Thyroid gland (tissue), 4 donors: ENCODE results near the gene SLC38A10. TPM values are rescaled to one million over a fixed set of nuclear protein-coding genes. Genes with fewer than 3 reads are reported as not detected.

ENCODE experiments used
- DNase-seq, 2 donors: peaks; one replicate each; pipeline ENCODE4 v3.0.0-alpha.2; 2019
- H3K27ac ChIP-seq, 3 donors: fragments of 200-600 bp; sonication (generic); 1 replicate in 2 of 3; 2 replicates in 1 of 3; pipeline ENCODE4 v1.5.1; 2016 to 2019; ENCODE audit warnings: mild to moderate bottlenecking in 1 of 3, moderate library complexity in 1 of 3
- H3K27me3 ChIP-seq: fragments of 200-600 bp; sonication (generic); one replicate; pipeline ENCODE4 v1.5.1; 2019
- H3K36me3 ChIP-seq, 2 donors: fragments of 200-600 bp; sonication (generic); one replicate each; pipeline ENCODE4 v1.5.1; 2016 to 2019
- H3K4me1 ChIP-seq, 2 donors: fragments of 200-600 bp; sonication (generic); one replicate each; pipeline ENCODE4 v1.5.1; 2017 to 2019
- H3K4me3 ChIP-seq, 3 donors: fragments of 200-600 bp; sonication (generic); replicated peaks in 1 of 3; 1 replicate in 2 of 3; 2 replicates in 1 of 3; pipeline ENCODE4 v1.5.1; 2016; ENCODE audit warnings: mild to moderate bottlenecking in 1 of 3
- H3K9me3 ChIP-seq: fragments of 200-600 bp; sonication (generic); one replicate; pipeline ENCODE4 v1.5.1; 2017
- CTCF ChIP-seq, 6 experiments: fragments of 200-600 bp in 3 of 6; fragments of 450-650 bp in 3 of 6; sonication (generic) in 3 of 6; IDR thresholded peaks; one replicate each; pipeline ENCODE4 v1.5.1; 2016 to 2019; ENCODE audit warnings: antibody characterized with exemption in 6 of 6, mild to moderate bottlenecking in 2 of 6, inconsistent platforms in 1 of 6, moderate library complexity in 1 of 6
- POLR2A ChIP-seq, 2 donors: fragments of 450-650 bp; IDR thresholded peaks; one replicate each; pipeline ENCODE4 v1.6.1; 2017; ENCODE audit warnings: antibody characterized with exemption in 2 of 2, mild to moderate bottlenecking in 2 of 2, moderate library complexity in 1 of 2
- WGBS, 2 donors: methylation state at CpG; one replicate each; pipeline ENCODE4 v1.1.5; 2017; 5-methylcytosine and 5-hydroxymethylcytosine counted together
- intact Hi-C: fragments of 100-400 bp; cut with DNase I; formaldehyde crosslinking; loops from one replicate; pipeline ENCODE4 v1.15.1; 2023
- total RNA-seq, 4 donors: library from RNA; depleted of rRNA; stranded (reverse); fragments of >200 nt; gene quantifications; one replicate each; pipeline ENCODE4 v1.2.3, GENCODE V29; 2016

Gene SLC38A10
- total RNA-seq, 4 donors from 2014 or later: 81.8 to 140 (median 121) TPM

- TF ChIP-seq POLR2A (IDR thresholded peaks at IDR 0.05) (no peak), CTCF (IDR thresholded peaks at IDR 0.05) (no peak)
- Histone ChIP-seq H3K4me1 (peaks cover 12 to 15% of the 10 kb centered on the region in 2 donors), H3K9me3 (no peaks in the 10 kb centered on the region), H3K27me3 (no peaks in the 10 kb centered on the region), H3K4me3 (no peak overlapping the region), H3K27ac (no peak overlapping the region), H3K36me3 (peaks cover 0 to 3% of the 10 kb centered on the region in 2 donors)
- 92 to 100% methylated on average over 3 to 13 of the region's 13 CpGs for WGBS, 2 donors
- DNase-seq: no peak
- intact Hi-C loops: no loop called here
These were observed 76.6 kb downstream of the SLC38A10 start for GRCh38 chr17:81218459-81218858.

- DNase-seq: no peak
- Histone ChIP-seq H3K4me3 (no peak overlapping the region), H3K36me3 (peaks cover 0 to 3% of the 10 kb centered on the region in 2 donors), H3K27me3 (no peaks in the 10 kb centered on the region), H3K9me3 (no peaks in the 10 kb centered on the region), H3K27ac (no peak overlapping the region), H3K4me1 (peaks cover 12 to 13% of the 10 kb centered on the region in 2 donors)
- intact Hi-C loops: no loop called here
- WGBS, 2 donors: 90 to 93% methylated on average over 18 of the region's 18 CpGs
- TF ChIP-seq CTCF (IDR thresholded peaks at IDR 0.05) (no peak), POLR2A (IDR thresholded peaks at IDR 0.05) (no peak)
These were observed 77.6 kb downstream of the SLC38A10 start for GRCh38 chr17:81217491-81217890.

- H3K4me3 ChIP-seq: no peak overlapping the region
- H3K27me3 ChIP-seq: no peaks in the 10 kb centered on the region
- H3K36me3 ChIP-seq: no peaks in the 10 kb centered on the region
- intact Hi-C loops: no loop called here
- H3K27ac ChIP-seq: no peak overlapping the region
- 96 to 97% methylated on average over 8 of the region's 8 CpGs for WGBS, 2 donors
- TF ChIP-seq POLR2A (IDR thresholded peaks at IDR 0.05): no peak
- TF ChIP-seq CTCF (IDR thresholded peaks at IDR 0.05): no peak
- H3K9me3 ChIP-seq: no peaks in the 10 kb centered on the region
- DNase-seq: no peak
- no peaks in the 10 kb centered on the region for H3K4me1 ChIP-seq
These were observed 81.1 kb downstream of the SLC38A10 start for GRCh38 chr17:81213978-81214377.

- H3K27me3 ChIP-seq: no peaks in the 10 kb centered on the region
- no peak for DNase-seq
- H3K4me3 ChIP-seq: no peak overlapping the region
- intact Hi-C loops: no loop called here
- TF ChIP-seq CTCF (IDR thresholded peaks at IDR 0.05) (no peak), POLR2A (IDR thresholded peaks at IDR 0.05) (no peak)
- H3K4me1 ChIP-seq: no peaks in the 10 kb centered on the region
- no peak overlapping the region for H3K27ac ChIP-seq
- H3K9me3 ChIP-seq: no peaks in the 10 kb centered on the region
- WGBS, 2 donors: 93 to 96% methylated on average over 8 to 9 of the region's 9 CpGs
- no peaks in the 10 kb centered on the region for H3K36me3 ChIP-seq
These were observed 82.7 kb downstream of the SLC38A10 start for GRCh38 chr17:81212365-81212764.

GRCh38 chr17:81210868-81211267, 84.2 kb downstream of the SLC38A10 start:
- Histone ChIP-seq H3K9me3 (no peaks in the 10 kb centered on the region), H3K27me3 (no peaks in the 10 kb centered on the region), H3K4me1 (no peaks in the 10 kb centered on the region), H3K4me3 (no peak overlapping the region), H3K27ac (no peak overlapping the region), H3K36me3 (no peaks in the 10 kb centered on the region)
- intact Hi-C loops: no loop called here
- no peak for TF ChIP-seq CTCF (IDR thresholded peaks at IDR 0.05)
- no peak for TF ChIP-seq POLR2A (IDR thresholded peaks at IDR 0.05)
- 75 to 76% methylated on average over 14 of the region's 14 CpGs for WGBS, 2 donors
- no peak for DNase-seq
